Middle frontal gyrus (tissue), 1 donor: ENCODE measurements around the gene BRAP.
A peak's percentile ranks its signal among the peaks of the same experiment; 100 is the strongest.
"Not testable (repeated sequence)": the region's sequence is repeated elsewhere in the genome, so short reads cannot be mapped to it uniquely, and the experiment has no call there.

Experiments used
- DNase-seq: peaks from one replicate; pipeline ENCODE4 v3.0.0-alpha.2; 2015; ENCODE audit warnings: low spot score; ENCODE audit errors: extremely low spot score

The BRAP gene

GRCh38 chr12:111673503-111673902 is 12.3 kb downstream of the BRAP start:
- no peak for DNase-seq

- DNase-seq, result no peak
Observed at GRCh38 chr12:111672822-111673381, 12.9 kb downstream of the BRAP start.

- DNase-seq, result peak; percentile 22
Observed at GRCh38 chr12:111664961-111665865, 20.5 kb downstream of the BRAP start.

- DNase-seq, result no peak
Observed at GRCh38 chr12:111664499-111664898, 21.3 kb downstream of the BRAP start.

GRCh38 chr12:111656016-111656415 is 29.7 kb downstream of the BRAP start:
- no peak for DNase-seq

GRCh38 chr12:111655356-111655755 is 30.4 kb downstream of the BRAP start:
- no peak for DNase-seq

- DNase-seq, result no peak
Observed at GRCh38 chr12:111653596-111653995, 32.2 kb downstream of the BRAP start.

- not testable (repeated sequence) for DNase-seq
Observed at GRCh38 chr12:111652530-111652929, 33.2 kb downstream of the BRAP start.

- DNase-seq, result no peak
Observed at GRCh38 chr12:111650912-111651311, 34.8 kb downstream of the BRAP start.

GRCh38 chr12:111645433-111645832 is 40.3 kb downstream of the BRAP start:
- DNase-seq, result no peak

GRCh38 chr12:111643427-111643826 is 42.3 kb downstream of the BRAP start:
- no peak for DNase-seq

GRCh38 chr12:111642681-111643426 is 42.9 kb downstream of the BRAP start:
- DNase-seq, result no peak

GRCh38 chr12:111640506-111640905 is 45.2 kb downstream of the BRAP start:
- no peak for DNase-seq

- no peak for DNase-seq
Observed at GRCh38 chr12:111638556-111638955, 47.2 kb downstream of the BRAP start.

- DNase-seq, result peak; percentile 44
Observed at GRCh38 chr12:111636209-111636945, 49.4 kb downstream of the BRAP start.

- no peak for DNase-seq
Observed at GRCh38 chr12:111635524-111635923, 50.2 kb downstream of the BRAP start.

GRCh38 chr12:111628505-111629260 is 57.1 kb downstream of the BRAP start:
- DNase-seq, result no peak

- DNase-seq, result no peak
Observed at GRCh38 chr12:111626230-111626629, 59.5 kb downstream of the BRAP start.

- DNase-seq, result no peak
Observed at GRCh38 chr12:111624540-111624939, 61.2 kb downstream of the BRAP start.

GRCh38 chr12:111617841-111618240 is 67.9 kb downstream of the BRAP start:
- DNase-seq, result not testable (repeated sequence)

GRCh38 chr12:111616177-111616623 is 69.6 kb downstream of the BRAP start:
- no peak for DNase-seq
